GM21717 (cell line): ENCODE results near the gene PYM1.

Experiments
- ATAC-seq: cut with Tn5 transposase; IDR thresholded peaks from one replicate; pipeline ENCODE4 v1.9.1; 2021; ENCODE audit warnings: mild to moderate bottlenecking, moderate library complexity; ENCODE audit not compliant: unreplicated experiment

The PYM1 gene

GRCh38 chr12:55927588-55928502, at the start of gene PYM1:
Gene PYM1, minus strand, starts transcription at chr12:55927894. Its CDS starts 133 bp downstream, at chr12:55927761.
- ATAC-seq = peak; percentile 40

GRCh38 chr12:55974308-55974730, 46.6 kb upstream of the PYM1 start:
- peak; percentile 14 for ATAC-seq

- ATAC-seq = peak; percentile 91
These were observed 46.1 kb upstream of the PYM1 start, which contains the start of gene RAB5B for GRCh38 chr12:55973599-55974307. Gene RAB5B, plus strand, starts transcription at chr12:55974078. Its CDS starts 12,883 bp downstream, at chr12:55986961.

GRCh38 chr12:55972911-55973598, 45.4 kb upstream of the PYM1 start:
- ATAC-seq = no peak

GRCh38 chr12:55972456-55972855, 44.8 kb upstream of the PYM1 start:
- no peak for ATAC-seq

- no peak for ATAC-seq
These were observed 44.3 kb upstream of the PYM1 start for GRCh38 chr12:55972042-55972441.

GRCh38 chr12:55970775-55971174, 43.1 kb upstream of the PYM1 start:
- no peak for ATAC-seq

- ATAC-seq = no peak
These were observed 41.7 kb upstream of the PYM1 start for GRCh38 chr12:55969356-55969755.

GRCh38 chr12:55966408-55967281, 39.0 kb upstream of the PYM1 start, which contains the start of gene CDK2:
Gene CDK2, plus strand, starts transcription at chr12:55966830. Its CDS starts 179 bp downstream, at chr12:55967009.
- peak; percentile 96 for ATAC-seq

- no peak for ATAC-seq
These were observed 38.3 kb upstream of the PYM1 start, which contains the start of gene PMEL for GRCh38 chr12:55965941-55966407. Gene PMEL, minus strand, starts transcription at chr12:55966042. Its CDS starts 31 bp downstream, at chr12:55966011.

GRCh38 chr12:55965240-55965639, 37.5 kb upstream of the PYM1 start:
- no peak for ATAC-seq

- no peak for ATAC-seq
These were observed 36.1 kb upstream of the PYM1 start for GRCh38 chr12:55963760-55964159.

GRCh38 chr12:55957106-55957859, 29.6 kb upstream of the PYM1 start:
- no peak for ATAC-seq

GRCh38 chr12:55955800-55956508, 28.3 kb upstream of the PYM1 start:
- ATAC-seq = no peak

- no peak for ATAC-seq
These were observed 27.6 kb upstream of the PYM1 start for GRCh38 chr12:55955344-55955743.

- ATAC-seq = no peak
These were observed 18.9 kb upstream of the PYM1 start for GRCh38 chr12:55946553-55946952.

GRCh38 chr12:55942577-55943136, 15.0 kb upstream of the PYM1 start:
- no peak for ATAC-seq

- ATAC-seq = no peak
These were observed 14.4 kb upstream of the PYM1 start for GRCh38 chr12:55942055-55942454.
